SK-N-SH treated with all-trans-retinoic acid at 6 μM for 48 hours (cell line): ENCODE measurements around the gene CDH20.

Experiments
- ATAC-seq: fragments of 200-7000 bp; cut with Tn5 transposase; 3 replicates; pipeline ENCODE4 v1.9.1; 2020; ENCODE audit warnings: mild to moderate bottlenecking, moderate library complexity
- BACH2 ChIP-seq: fragments of 250-450 bp; sonication (Bioruptor Pico); IDR thresholded peaks from 2 replicates; pipeline ENCODE4 v1.9.0; 2021; ENCODE audit warnings: mild to moderate bottlenecking, borderline replicate concordance
- CREB5 ChIP-seq: fragments of 250-450 bp; sonication (Bioruptor Pico); IDR thresholded peaks from 2 replicates; pipeline ENCODE4 v1.5.1; 2020; ENCODE audit warnings: low read depth, mild to moderate bottlenecking, moderate library complexity
- CSDC2 ChIP-seq: fragments of 250-450 bp; sonication (Bioruptor Pico); IDR thresholded peaks from 2 replicates; pipeline ENCODE4 v1.5.0; 2020; ENCODE audit warnings: mild to moderate bottlenecking, moderate library complexity
- CSRNP3 ChIP-seq: fragments of 250-450 bp; sonication (Bioruptor Pico); IDR thresholded peaks from 2 replicates; pipeline ENCODE4 v1.5.1; 2021; ENCODE audit warnings: mild to moderate bottlenecking, moderate library complexity
- ESRRG ChIP-seq: fragments of 250-450 bp; sonication (Bioruptor Pico); IDR thresholded peaks from 2 replicates; pipeline ENCODE4 v1.6.1; 2021; ENCODE audit warnings: mild to moderate bottlenecking
- GLIS3 ChIP-seq: fragments of 250-450 bp; sonication (Bioruptor Pico); IDR thresholded peaks from 2 replicates; pipeline ENCODE4 v1.5.0; 2020; ENCODE audit warnings: mild to moderate bottlenecking, moderate library complexity
- ISL1 ChIP-seq: fragments of 250-450 bp; sonication (Bioruptor Pico); IDR thresholded peaks from 2 replicates; pipeline ENCODE4 v2.1.2; 2022; ENCODE audit warnings: mild to moderate bottlenecking, moderate library complexity
- PATZ1 ChIP-seq: fragments of 250-450 bp; sonication (Bioruptor Pico); IDR thresholded peaks from 2 replicates; pipeline ENCODE4 v1.8.0; 2020; ENCODE audit warnings: mild to moderate bottlenecking, moderate library complexity, borderline replicate concordance
- PPARA ChIP-seq: fragments of 250-450 bp; sonication (Bioruptor Pico); IDR thresholded peaks from 2 replicates; pipeline ENCODE4 v1.5.0; 2020; ENCODE audit warnings: mild to moderate bottlenecking, borderline replicate concordance
- RARB ChIP-seq: fragments of 250-450 bp; sonication (Bioruptor Pico); IDR thresholded peaks from 2 replicates; pipeline ENCODE4 v1.8.0; 2021; ENCODE audit warnings: mild to moderate bottlenecking, moderate library complexity
- SNAI2 ChIP-seq: fragments of 250-450 bp; sonication (Bioruptor Pico); IDR thresholded peaks from 2 replicates; pipeline ENCODE4 v1.5.0; 2020; ENCODE audit warnings: mild to moderate bottlenecking, moderate library complexity
- TCF4 ChIP-seq: fragments of 250-450 bp; sonication (Bioruptor Pico); IDR thresholded peaks from 2 replicates; pipeline ENCODE4 v1.8.0; 2021; ENCODE audit warnings: mild to moderate bottlenecking, moderate library complexity, borderline replicate concordance
- TOX ChIP-seq: fragments of 250-450 bp; sonication (Bioruptor Pico); IDR thresholded peaks from 2 replicates; pipeline ENCODE4 v1.8.0; 2021; ENCODE audit warnings: mild to moderate bottlenecking, moderate library complexity, borderline replicate concordance
- ZC3H10 ChIP-seq: fragments of 250-450 bp; sonication (Bioruptor Pico); IDR thresholded peaks from 2 replicates; pipeline ENCODE4 v1.5.1; 2021; ENCODE audit warnings: mild to moderate bottlenecking, moderate library complexity
- ZFP30 ChIP-seq: fragments of 450-650 bp; formaldehyde crosslinking; IDR thresholded peaks from 2 replicates; pipeline ENCODE4 v1.5.0; 2022; ENCODE audit warnings: mild to moderate bottlenecking, moderate library complexity
- ZNF565 ChIP-seq: fragments of 450-650 bp; formaldehyde crosslinking; conservative IDR thresholded peaks from 2 replicates; pipeline ENCODE4 v1.5.0; 2020; ENCODE audit warnings: low read depth, mild to moderate bottlenecking, moderate library complexity
- ZNF70 ChIP-seq: fragments of 450-650 bp; formaldehyde crosslinking; IDR thresholded peaks from 2 replicates; pipeline ENCODE4 v1.5.0; 2020; ENCODE audit warnings: mild to moderate bottlenecking, moderate library complexity
- ZNF8 ChIP-seq: fragments of 450-650 bp; formaldehyde crosslinking; IDR thresholded peaks from 2 replicates; pipeline ENCODE4 v1.5.0; 2020; ENCODE audit warnings: mild to moderate bottlenecking, moderate library complexity

Gene CDH20

DNA sequence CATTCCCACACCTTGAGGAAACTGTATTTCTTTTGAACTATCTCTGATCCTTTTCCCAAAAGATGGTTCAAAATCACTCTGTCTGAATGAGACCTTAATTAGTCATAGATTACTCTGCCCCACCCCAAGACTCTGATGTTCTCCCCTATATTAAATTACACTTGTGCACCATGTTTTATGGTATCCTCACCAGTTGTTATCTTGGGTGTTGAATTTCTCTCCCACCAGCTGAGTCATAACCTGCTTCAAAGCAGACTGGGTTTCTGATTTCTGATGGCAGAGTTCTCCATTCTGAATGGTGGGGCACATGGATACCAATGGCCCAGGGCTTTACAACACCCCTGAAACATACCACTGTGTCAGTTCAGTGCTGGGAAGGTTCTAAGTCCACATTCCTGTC is 15.0 kb downstream of the CDH20 start:
- ATAC-seq, result no peak
- TF ChIP-seq SNAI2 (CRISPR knock-in tag), result no peak

DNA sequence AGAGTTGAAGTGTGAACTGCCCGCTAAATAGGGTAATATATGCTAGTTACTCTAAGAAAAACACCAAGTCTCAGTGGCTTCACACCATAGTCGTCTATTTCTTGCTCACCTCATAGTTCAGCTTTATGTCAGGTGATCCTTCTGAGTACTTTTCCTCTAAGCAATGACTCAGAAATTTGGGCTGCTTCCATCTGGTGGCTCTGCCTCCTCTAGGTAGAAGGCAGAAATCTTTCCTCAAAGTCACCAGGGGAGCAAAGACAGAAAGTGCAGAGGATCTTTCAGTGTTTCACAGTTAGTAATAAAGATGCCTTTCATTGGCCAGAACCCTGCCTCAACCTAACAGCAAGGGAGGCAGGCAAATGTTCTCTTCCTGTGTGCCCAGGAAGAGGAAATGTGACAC is 17.3 kb downstream of the CDH20 start:
- no peak for ATAC-seq
- TF ChIP-seq GLIS3 (no peak), SNAI2 (CRISPR knock-in tag) (no peak), PATZ1 (CRISPR knock-in tag) (no peak), ISL1 (CRISPR knock-in tag) (no peak), ZNF8 (CRISPR knock-in tag) (no peak), CSRNP3 (no peak), ESRRG (CRISPR knock-in tag) (no peak), RARB (CRISPR knock-in tag) (no peak), ZC3H10 (CRISPR knock-in tag) (no peak), CSDC2 (CRISPR knock-in tag) (no peak), CREB5 (no peak)

DNA sequence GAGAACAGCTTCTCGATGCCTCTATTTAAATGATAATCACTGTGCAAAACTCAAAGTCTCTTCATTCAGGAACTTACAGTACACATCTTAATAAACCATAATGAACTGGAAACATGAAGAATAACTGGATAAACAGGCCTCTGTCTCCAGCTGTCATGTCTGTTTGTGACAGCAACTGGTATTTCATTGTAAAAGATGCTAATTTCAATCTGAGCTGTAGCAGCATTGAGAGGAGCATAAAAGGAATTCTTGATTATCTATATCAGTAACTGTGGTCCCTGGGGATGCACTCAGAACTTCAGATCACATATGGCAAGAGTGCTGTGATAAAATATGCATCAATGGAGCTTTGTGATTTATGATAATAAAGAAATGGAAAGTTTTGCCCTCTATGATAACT is 18.8 kb downstream of the CDH20 start:
- no peak for TF ChIP-seq ISL1 (CRISPR knock-in tag)
- no peak for TF ChIP-seq CREB5
- TF ChIP-seq PPARA, result no peak
- no peak for TF ChIP-seq TOX (CRISPR knock-in tag)
- no peak for TF ChIP-seq TCF4 (CRISPR knock-in tag)
- TF ChIP-seq, all 23 proteins: peak for 0
- ATAC-seq, result no peak

DNA sequence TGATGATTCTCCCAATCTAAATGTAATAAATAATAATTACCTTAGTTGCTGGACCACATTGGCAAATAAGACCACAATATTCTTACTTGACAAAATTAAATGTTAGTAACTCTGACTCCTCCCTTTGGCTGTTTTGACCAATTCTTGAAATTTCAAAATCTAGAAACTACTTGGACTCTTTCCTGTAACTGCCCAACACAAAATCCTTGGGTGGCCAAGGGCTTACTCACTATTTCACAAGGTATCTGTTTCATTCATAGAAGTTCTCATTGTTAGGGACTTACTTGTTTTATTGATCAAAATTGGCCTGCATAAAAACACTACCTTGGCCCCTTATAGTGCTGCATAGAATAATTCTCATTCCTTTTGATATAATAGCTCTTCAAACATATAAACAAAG is 19.4 kb downstream of the CDH20 start:
- TF ChIP-seq GLIS3 (no peak), ZNF8 (CRISPR knock-in tag) (no peak), ISL1 (CRISPR knock-in tag) (no peak)
- ATAC-seq, result no peak

- no peak for TF ChIP-seq TOX (CRISPR knock-in tag)
- no peak for TF ChIP-seq ZFP30 (CRISPR knock-in tag)
- TF ChIP-seq CSRNP3, result no peak
- no peak for TF ChIP-seq ZNF565 (CRISPR knock-in tag)
- no peak for TF ChIP-seq TCF4 (CRISPR knock-in tag)
- TF ChIP-seq ZNF70, result no peak
- TF ChIP-seq BACH2 (CRISPR knock-in tag), result no peak
- TF ChIP-seq ZNF8 (CRISPR knock-in tag), result no peak
- no peak for ATAC-seq
These were observed 27.5 kb downstream of the CDH20 start for GRCh38 chr18:61360404-61361383.
